ENCODE measurements around the gene BRINP3.

The BRINP3 gene

DNA sequence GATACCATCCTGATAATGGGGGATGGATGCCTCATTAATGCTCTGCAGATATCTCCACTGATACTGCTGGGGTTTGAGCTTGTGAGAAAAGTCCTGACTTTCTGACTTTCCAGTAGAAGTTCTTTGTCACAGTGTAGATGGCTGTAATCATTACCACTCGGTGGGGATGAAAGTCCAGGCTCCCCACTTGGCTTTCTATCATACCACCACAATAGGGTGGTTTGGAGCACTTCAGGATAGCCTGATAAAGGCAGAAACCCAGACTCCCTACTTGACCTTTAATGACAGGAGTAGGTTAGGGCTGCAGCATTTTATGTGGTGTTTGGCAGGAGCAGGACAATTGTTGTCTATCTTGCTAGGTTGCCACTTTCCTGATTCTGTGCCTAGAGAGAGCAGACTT is 294.1 kb downstream of the BRINP3 start:
- CTCF ChIA-PET: interaction anchor here (1.0 kb wide), 1 partner anchor 14 kb away, joined by 3 read pairs; no protein-coding TSS in a partner anchor

DNA sequence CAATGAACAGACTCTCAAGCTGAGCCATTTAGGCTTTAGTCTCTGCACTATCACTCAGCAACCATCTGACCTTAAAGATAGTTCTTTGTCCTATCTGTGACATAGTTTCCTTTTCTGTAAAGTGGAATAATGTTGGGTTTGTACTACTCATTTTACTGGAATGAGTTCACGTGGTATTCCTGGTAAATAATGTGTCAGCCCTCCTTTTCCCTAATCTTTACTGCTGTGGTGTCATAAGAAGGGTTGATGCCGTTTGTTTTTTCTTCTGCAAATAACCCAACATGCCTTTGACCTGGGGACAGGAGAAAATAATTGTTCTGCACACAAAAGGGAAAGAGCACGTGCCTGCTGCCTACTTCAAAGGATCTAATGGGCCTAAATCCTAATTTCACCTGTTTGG is 297.8 kb downstream of the BRINP3 start:
- ChIA-PET CTCF (no interaction called here), POLR2A (ENCODE audit: low non-redundant PET) (no interaction called here)
- TF ChIP-seq, protein P1, sequence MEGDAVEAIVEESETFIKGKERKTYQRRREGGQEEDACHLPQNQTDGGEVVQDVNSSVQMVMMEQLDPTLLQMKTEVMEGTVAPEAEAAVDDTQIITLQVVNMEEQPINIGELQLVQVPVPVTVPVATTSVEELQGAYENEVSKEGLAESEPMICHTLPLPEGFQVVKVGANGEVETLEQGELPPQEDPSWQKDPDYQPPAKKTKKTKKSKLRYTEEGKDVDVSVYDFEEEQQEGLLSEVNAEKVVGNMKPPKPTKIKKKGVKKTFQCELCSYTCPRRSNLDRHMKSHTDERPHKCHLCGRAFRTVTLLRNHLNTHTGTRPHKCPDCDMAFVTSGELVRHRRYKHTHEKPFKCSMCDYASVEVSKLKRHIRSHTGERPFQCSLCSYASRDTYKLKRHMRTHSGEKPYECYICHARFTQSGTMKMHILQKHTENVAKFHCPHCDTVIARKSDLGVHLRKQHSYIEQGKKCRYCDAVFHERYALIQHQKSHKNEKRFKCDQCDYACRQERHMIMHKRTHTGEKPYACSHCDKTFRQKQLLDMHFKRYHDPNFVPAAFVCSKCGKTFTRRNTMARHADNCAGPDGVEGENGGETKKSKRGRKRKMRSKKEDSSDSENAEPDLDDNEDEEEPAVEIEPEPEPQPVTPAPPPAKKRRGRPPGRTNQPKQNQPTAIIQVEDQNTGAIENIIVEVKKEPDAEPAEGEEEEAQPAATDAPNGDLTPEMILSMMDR (conservative IDR thresholded peaks at IDR 0.05; ENCODE audit: low read depth): no peak
- no peak overlapping the region for H3K27ac ChIP-seq
- no peak for DNase-seq (ENCODE audit: low spot score)

More for the DNA sequence above, 294.1 kb downstream of the BRINP3 start:
- H3K27ac ChIP-seq: no peak overlapping the region
- TF ChIP-seq, protein P1 (conservative IDR thresholded peaks at IDR 0.05; ENCODE audit: low read depth): no peak
- no peak for DNase-seq (ENCODE audit: low spot score)
- POLR2A ChIA-PET (ENCODE audit: low non-redundant PET): interaction anchor here (0.6 kb wide), 1 partner anchor 9 kb away, joined by 3 read pairs; no protein-coding TSS in a partner anchor

DNA sequence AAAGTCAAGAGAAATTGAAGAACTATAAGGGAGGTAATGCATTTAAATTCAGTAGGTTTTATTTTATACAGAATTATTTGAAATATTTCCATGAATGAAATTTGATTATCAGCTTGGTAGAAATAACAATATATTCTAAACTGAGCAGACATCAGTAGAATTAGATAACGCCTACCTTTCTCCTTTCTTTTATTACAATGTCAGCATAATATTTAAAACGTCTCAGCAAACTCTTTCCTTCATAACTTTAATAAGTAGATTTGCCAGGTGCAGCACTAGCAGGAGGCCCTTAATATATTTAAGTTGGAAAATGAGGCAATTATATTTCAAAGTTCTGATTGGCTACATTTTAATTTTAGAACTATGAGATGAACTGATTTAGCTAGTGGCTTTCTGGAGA is 298.8 kb downstream of the BRINP3 start:
- ChIA-PET POLR2A (ENCODE audit: low non-redundant PET) (no interaction called here), CTCF (no interaction called here)
- TF ChIP-seq, protein P1 (conservative IDR thresholded peaks at IDR 0.05; ENCODE audit: low read depth): no peak
- no peak overlapping the region for H3K27ac ChIP-seq
- DNase-seq (ENCODE audit: low spot score): no peak

DNA sequence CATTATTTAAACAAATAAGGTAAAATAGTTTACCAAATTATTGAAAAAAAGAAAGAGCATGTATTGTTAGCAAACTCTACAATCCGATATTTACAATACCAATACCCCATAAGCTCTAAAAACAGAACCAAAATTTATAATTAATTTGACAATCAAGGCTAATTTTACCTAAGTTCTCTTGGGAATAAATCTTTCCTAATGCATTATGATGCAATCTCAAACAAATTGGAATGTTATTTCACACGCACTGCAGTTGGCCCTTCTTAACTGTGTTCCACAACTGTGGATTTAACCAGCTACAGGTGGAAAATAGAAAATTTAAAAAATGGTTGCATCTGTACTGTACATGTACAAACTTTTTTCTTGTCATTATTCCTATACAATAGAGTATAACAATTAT is 300.1 kb downstream of the BRINP3 start:
- no peak for DNase-seq (ENCODE audit: low spot score)
- TF ChIP-seq, protein P1 (conservative IDR thresholded peaks at IDR 0.05; ENCODE audit: low read depth): no peak
- no peak overlapping the region for H3K27ac ChIP-seq
- ChIA-PET CTCF (interaction anchor here (0.6 kb wide), 1 partner anchor 119 kb away, joined by 4 read pairs; no protein-coding TSS in a partner anchor), POLR2A (ENCODE audit: low non-redundant PET) (no interaction called here)

DNA sequence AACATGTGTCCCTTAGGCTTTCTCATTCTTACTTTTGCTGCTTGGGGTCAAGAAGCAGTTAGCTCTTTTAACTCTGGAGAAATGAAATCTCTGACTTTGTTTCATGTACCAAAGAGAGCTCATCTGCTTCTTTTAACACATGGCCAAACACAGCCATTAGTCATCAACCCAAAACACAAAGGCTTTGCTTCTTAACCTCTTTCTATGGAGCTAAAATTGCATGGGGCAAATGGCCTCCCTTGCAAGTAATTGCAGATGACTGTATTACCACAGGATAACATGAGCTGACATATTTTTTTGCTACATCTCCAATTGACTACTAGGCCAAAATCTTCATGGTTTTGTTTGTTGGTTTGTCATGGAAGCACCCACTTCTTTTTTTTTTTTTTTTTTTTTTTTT is 300.9 kb downstream of the BRINP3 start:
- TF ChIP-seq, protein P1 (conservative IDR thresholded peaks at IDR 0.05; ENCODE audit: low read depth): no peak
- CTCF ChIA-PET: interaction anchor here (0.5 kb wide), 1 partner anchor 23 kb away, joined by 4 read pairs; no protein-coding TSS in a partner anchor
- H3K27ac ChIP-seq: no peak overlapping the region
- POLR2A ChIA-PET (ENCODE audit: low non-redundant PET): no interaction called here
- DNase-seq (ENCODE audit: low spot score): no peak

DNA sequence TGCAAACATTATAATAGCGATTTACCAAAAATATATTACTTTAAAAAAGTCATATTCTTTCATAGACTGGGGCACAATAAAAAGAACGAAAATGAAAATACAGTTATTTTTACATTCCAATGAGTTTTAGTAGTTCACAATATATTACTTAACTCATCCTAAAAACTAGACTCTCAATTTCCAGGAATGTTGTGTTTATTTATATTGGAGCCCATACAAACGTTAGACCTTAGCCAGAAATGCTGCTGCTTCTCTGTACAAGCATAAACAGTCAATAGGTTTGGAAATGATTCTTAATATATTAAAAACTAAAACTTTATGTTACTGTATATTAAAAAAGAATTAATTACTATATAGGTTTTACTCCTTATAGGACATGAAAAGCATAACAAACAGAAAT is 302.3 kb downstream of the BRINP3 start:
- TF ChIP-seq, protein P1 (conservative IDR thresholded peaks at IDR 0.05; ENCODE audit: low read depth): no peak

More for the DNA sequence above, 302.3 kb downstream of the BRINP3 start:
- POLR2A ChIA-PET (ENCODE audit: low non-redundant PET): interaction anchor here (0.6 kb wide), 1 partner anchor 8 kb away, joined by 3 read pairs; no protein-coding TSS in a partner anchor
- H3K27ac ChIP-seq: no peak overlapping the region
- no peak for DNase-seq (ENCODE audit: low spot score)
- CTCF ChIA-PET: no interaction called here
